Measurements from ENCODE around the gene IGLL5.
"Not testable (repeated sequence)": the region's sequence is repeated elsewhere in the genome, so short reads cannot be mapped to it uniquely, and the experiment has no call there.

Gene IGLL5

DNA sequence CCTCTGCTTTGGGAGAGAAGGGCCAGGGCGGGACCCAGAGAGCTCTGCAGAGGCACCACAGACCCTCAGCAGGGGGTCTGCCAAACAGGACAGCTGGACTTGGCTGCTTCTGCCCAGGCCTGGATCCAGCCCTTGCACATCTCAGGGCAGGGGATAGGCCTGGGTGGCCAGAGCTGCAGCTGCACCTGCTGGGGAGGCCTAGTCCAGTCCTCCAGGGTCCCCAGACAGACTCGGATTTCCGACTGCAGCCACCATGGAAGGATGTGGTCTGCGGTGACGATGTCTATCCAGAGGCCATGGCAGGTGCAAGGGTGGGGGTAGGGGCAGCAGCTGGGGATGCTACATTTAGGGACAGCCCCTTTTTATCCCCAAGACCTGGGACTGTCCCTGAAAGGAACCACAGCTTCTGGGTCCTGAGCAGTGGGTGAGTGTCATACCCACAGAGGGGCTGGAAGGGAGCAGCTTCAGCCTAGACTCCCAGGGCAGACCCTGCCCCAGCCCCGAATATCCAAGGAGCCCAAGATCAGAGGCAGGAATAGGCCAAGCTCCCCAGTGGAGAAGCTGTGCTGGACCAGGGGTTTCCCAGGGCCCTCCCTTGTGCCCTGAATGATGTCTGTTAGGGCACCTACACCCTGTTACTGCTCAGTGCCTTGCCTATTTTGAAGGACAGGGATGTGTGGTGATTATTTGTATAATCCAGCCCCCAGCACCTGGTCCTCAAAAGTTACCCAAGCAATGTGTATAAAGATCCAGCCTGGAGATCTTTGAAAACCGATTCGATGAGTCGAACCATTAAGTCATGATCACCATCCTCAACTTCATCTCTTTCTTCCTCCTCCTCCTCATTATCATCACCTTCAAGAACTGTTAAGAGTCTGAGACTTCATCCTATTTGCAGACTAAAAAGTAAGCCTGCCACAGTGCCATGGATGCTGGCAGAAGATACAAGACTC is 2.5 kb upstream of the IGLL5 start:
- DNase-seq, result no peak

DNA sequence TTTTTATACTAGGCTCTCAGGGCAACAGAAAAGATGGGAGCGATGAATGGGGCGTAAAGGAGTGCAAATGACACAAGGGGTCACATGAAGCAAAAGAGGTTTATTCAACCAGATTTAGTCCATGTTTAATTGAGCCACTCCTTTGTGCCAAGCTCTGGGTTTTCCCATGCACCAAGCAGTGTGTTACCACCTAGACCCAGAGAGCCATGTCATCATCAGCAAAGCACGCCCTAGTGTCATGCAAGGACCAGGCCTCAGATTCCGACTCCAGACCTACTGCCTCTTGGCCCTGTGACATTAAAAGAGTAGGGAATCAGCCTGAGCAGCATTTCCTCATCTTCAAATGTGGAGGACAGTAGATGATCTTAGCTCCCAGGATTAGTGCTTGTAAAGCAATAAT is 1.1 kb upstream of the IGLL5 start:
- DNase-seq, result no peak

DNA sequence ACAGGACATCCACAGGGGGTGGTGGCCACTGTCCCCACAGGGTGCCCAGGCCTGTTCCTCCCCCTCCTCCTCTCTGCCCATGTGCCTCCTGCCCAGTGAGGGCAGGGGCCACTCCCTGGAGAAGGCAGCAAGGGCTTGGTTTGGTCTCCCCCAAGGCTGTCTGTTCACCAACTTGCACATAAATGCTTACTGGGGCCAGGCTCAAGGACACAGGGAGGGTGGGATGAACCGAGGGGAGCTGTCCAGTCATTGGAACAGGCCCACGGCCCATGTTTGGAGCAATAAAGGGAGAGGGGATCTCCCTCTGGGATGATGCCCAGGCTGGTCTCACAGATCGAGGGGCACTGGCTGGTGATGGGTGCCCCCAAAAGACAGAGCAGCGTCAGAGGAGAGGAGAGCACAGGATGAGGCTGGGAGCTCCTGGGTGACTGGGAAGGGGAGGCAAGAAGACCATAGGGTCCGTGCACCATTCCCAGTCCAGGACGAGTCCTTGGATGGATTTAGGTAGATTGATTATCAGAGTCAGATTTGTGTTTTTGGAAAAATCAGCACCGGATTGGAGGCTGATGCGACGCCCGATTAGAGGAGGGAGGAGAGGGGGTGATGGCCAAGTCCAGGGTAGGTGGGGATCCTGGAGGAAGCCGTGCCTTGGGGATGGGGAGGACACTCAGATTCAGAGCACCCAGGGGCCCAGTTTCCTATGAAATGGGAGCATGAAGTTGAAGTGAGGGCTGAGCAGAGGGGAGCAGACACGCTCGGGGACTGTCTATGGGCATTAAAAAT is 1.1 kb downstream of the IGLL5 start:
- DNase-seq, result no peak

DNA sequence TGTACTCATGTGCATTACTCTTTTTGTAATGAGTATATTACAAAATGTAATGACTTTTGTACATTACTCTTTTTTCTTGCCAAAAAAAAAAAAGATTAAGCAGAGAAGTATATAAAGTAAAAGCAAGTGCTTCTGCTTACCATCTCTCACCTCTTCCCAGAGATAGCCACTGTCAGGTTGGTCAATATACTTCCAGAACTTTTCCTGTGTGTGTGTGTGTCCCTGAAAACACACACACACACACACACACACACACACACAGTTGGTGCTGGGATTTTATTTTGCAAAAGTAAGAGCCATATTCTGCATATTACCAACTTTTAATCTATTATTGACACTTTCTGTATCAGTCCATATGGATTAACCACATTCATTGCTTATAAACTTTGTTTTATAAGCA is 2.5 kb downstream of the IGLL5 start:
- DNase-seq, result no peak

DNA sequence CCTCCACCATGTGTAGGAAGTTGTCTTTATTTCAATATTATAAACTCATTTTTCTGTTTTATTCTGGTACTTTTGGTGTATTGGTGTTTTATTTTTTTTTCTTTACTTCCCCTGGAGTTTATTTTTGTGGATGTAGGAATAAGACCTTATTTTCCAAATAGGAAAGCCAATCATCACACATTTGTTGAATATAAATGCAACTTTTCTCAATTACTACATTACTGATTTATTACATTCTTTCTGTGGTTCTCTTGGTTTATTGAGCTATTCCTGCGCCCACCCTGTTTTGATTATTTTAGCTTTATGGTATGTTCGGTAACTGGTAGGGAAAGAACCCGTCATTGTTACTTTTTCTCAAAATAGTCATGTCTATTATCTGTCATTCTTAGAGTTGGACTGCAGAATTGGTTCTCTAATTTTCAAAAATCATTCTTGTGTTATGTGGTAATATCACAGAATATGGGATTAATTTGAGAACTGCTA is 3.6 kb downstream of the IGLL5 start:
- DNase-seq, result no peak

DNA sequence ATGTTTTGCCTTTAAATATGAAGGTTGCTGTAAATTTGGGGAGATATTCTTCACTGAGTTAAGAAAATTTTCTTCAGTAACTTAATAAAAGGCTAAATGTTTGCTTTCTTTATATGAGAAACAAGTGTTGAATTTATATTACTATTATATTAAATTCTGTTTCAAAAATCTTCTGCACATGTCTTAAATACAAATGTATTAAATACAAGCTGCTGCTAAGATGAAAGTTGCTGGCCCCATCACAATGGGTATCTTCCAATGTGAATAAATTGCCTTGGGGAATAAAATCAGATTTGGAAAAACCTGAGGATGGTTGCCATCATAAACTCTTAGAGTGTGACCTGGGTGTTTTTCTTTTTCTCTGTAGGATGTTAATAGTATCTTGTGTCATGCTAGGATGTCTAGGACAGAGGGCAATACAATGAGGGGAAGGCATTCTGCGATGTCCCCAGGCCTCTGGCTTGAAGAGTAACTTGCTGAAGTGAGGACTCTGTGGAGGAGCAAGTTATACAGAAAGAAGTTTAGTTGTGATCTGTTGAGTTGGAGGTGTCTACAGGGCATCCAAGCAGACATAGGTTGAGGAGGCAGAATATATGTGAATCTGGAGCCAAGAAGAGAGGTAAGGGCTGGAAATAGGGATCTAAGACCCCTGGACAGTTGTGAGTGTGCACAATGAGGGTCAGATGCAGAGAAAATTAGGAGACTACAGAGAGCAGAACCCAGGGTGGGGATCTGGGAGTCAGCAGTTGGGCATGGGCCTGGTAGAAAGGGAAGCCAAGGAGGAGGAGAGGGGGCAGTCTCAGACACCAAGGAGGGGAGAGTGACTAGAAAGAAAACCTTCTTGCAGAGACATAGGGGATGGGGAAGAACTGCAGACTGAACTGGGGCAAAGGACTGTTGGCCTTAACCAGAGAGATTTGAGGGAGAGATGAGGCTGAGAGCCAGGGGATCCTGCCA is 4.8 kb downstream of the IGLL5 start:
- no peak for DNase-seq

DNA sequence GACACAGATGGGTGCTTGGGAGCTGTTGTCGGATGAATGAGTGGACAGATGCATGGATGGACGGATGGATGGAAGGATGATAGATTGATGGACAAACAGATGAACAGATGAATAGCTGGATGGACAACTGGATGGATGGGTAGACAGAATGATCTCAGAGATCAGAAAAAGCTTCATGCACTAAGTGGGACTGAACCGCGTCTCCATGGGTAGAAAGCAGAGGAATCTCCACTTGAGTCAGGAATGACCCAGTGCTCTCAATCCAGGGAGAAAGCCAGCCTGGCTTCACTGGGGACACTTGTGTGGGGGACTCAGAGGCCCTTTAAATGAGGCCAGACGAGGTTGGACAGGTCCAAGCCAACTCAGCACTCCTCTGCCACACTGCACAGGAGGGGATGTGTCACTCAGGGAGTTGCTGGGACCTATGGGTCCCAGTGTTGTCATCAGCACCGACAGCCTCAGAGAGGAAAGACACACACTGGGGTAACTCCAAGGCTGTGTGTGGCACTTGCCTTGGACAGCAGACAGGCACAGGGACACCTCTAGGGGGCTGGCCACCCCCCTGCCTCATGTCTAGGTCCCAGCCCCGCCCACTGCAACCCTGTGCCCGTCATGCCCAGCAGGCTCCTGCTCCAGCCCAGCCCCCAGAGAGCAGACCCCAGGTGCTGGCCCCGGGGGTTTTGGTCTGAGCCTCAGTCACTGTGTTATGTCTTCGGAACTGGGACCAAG is 5.6 kb downstream of the IGLL5 start:
- DNase-seq, result no peak

DNA sequence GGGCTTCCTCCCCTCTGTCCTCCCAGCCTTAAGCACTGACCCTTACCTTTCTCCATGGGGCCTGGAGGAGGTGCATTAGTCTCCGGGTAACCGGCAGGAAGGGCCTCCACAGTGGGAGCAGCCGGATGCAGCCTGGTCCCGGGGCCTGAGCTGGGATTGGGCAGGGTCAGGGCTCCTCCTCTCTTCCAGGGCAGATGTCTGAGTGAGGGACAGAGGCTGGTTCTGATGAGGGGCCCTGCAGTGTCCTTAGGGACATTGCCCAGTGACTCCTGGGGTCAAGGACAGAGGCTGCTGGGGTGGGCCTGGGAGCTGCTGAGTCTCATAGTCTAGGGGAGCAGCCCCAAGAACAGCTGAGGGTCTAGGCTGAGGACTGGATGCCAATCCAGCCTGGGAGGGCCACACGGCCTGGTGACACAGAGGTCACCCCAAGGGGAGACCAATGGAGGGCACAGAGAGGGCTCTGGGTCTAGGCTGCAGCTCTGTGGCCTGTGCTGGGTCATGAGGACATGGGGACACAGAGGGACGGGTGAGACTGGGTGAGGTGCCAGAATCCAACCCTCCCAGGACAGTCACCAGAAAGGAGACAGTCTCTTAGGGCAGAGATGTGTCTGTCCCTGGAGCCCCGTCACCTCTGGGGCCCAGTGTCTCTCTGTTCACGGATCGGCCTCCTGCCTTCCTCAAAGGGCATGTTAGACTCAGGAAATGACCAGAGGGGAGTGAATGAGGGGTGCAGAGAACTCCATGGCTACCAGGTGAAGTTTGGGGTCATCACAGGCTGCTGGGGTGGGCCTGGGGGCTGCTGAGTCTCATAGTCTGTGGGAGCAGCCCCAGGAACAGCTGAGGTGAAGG is 6.5 kb downstream of the IGLL5 start:
- no peak for DNase-seq

DNA sequence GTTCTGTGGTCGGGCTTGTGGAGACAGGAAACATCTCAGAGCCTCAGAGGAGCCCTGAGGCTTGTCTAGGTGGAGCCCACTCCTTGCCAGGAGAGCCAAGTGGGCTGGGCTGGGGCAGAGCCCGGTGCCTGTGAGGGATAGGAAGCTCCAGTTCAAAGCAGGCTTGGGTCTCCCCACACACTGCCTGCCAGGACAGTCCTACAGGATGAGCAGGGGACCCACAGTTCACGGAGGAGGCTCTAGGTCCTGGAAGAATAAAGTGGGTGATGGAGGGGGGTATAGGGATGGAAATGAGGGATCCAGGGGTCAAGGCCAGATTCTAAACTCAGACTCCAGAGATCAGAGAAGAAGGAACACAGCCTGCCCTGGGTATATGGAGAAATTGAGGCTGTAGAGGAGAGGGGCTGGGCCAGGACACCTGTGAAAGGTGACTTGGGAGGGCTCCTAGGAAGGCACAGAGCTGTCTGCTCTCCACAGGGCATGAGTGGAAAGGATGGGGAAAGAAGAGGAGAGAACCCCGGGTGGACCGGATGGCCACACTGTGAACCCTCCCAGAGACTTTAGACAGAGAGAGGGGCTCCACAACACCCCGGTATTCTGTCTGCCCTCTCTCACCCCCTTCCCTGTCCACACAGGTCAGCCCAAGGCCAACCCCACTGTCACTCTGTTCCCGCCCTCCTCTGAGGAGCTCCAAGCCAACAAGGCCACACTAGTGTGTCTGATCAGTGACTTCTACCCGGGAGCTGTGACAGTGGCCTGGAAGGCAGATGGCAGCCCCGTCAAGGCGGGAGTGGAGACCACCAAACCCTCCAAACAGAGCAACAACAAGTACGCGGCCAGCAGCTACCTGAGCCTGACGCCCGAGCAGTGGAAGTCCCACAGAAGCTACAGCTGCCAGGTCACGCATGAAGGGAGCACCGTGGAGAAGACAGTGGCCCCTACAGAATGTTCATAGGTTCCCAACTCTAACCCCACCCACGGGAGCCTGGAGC is 7.4 kb downstream of the IGLL5 start:
- no peak for DNase-seq

DNA sequence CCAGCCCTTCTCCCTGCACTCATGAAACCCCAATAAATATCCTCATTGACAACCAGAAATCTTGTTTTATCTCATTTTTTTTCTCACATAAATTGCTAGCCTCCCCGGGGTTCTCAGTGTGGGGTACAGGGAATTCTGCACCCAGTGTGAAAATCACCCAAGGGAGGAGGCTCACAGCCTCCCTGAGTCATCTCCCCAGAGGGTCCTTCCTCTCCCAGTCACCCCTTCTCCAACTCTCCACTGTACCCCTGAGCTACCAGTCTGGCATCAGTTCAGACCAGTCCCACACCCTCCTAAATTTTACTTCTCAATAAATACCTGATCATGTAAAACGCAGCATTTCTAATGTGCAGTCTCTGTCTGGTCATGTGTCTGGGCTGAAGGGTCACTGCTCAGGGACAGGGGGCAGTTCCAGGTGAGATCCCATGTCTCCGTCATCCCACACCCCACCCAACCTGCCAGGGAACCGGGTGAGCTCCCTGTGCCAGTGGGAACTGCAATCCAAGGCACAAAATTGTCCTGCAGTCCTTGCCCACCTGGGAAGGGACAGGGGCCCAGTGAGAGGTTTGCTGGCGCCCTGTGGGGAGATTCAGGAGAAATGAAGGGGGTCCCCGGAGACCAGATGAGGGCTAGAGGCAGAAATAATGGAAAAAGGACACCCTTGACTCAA is 8.3 kb downstream of the IGLL5 start:
- no peak for DNase-seq

DNA sequence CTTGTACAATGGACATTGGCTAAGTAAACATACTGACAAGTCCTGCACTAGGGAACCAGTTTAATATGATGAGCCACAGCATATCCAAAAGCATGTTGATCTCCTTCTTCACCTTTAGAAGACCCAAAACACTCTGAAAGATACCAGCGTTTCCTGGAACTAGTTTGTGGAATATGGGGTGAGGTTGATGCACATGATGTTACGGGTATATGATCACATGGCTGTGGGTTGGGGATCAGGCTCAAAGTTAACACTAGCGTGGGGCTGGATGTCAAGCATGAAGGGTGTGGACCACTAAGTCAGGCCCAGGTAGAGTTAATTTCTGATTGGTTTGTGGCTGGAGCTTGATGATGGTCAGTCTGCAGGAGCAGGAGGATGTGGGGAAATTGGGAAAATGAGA is 9.0 kb downstream of the IGLL5 start:
- DNase-seq, result no peak

DNA sequence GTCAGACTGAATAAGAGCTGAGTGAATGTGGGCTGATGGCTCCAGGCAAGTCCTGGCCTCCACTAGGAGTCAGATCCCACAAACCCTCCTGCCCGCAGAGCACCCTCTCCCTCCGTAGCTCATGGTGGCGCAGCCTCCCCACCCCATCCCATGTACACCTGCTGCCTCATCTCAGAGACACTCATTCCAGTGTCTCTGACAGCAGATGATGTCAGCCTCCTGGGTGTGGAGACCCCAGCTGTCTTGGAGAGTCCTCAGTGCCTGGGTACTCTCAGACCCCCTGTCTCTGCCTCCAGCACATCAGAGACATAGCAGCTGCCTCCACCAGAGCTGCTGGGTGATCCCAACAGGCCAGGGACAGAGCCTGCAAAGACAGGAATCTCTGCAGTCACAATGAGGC is 9.5 kb downstream of the IGLL5 start:
- no peak for DNase-seq

DNA sequence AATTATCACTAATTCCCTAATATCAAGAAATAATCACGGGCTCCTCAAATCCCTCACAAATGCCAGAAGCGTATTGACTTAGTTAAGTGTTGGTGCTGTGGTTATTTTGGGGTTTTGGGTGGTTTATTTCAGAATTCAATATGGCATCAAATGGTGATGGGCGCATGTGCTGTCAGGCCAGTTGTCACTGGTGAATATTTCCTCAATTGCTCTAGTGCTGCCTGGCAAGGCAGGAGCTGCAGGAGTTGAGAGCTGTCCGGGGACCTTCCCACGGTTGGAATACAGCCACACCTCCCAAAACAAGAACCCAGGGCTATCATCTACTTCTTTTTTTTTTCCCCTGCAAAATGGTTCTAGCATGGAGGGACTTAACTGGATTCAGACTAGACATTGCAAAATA is 10.3 kb downstream of the IGLL5 start:
- no peak for DNase-seq

DNA sequence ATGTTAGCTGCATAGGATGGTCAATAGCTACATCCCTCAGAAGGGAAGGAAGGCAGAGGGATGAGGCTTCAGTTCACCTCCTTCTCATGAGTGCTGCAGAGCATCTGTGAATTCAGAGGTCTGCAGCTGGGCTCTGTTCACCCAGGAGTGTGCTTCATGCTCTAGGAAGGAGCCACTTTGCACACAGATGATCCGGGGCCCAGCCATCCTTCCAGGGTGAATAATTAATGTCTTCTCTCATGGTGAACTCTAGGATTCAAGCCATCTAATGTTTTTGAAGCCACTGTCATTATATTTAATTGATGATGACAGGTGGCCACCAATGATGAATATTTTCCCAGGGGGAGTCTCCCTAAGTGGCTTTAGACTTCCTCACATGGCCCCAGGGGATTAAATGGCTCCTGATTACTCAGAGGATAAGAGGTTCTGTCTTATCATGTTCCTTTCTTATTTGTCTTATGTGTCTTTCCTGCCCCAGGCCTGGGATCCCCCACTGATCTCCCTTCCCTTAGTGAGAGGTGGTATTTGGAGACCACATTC is 10.9 kb downstream of the IGLL5 start:
- DNase-seq, result not testable (repeated sequence)

DNA sequence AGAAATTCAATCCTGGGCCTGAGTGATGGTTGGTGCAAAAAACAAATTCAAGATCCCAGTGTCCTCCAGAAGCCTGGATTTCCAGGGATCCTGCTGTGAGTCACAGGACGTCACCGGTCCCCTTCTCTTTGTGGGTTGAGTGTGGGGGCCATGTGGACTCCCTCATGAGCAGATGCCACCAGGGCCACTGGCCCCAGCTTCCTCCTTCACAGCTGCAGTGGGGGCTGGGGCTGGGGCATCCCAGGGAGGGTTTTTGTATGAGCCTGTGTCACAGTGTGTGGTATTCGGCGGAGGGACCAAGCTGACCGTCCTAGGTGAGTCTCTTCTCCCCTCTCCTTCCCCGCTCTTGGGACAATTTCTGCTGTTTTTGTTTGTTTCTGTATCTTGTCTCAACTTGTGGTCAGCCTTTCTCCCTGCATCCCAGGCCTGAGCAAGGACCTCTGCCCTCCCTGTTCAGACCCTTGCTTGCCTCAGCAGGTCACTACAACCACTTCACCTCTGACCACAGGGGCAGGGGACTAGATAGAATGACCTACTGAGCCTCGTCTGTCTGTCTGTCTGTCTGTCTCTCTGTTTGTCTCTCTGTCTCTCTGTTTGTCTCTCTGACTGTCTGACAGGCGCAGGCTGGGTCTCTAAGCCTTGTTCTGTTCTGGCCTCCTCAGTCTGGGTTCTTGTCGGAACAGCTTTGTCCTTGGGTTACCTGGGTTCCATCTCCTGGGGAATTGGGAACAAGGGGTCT is 11.9 kb downstream of the IGLL5 start:
- not testable (repeated sequence) for DNase-seq

DNA sequence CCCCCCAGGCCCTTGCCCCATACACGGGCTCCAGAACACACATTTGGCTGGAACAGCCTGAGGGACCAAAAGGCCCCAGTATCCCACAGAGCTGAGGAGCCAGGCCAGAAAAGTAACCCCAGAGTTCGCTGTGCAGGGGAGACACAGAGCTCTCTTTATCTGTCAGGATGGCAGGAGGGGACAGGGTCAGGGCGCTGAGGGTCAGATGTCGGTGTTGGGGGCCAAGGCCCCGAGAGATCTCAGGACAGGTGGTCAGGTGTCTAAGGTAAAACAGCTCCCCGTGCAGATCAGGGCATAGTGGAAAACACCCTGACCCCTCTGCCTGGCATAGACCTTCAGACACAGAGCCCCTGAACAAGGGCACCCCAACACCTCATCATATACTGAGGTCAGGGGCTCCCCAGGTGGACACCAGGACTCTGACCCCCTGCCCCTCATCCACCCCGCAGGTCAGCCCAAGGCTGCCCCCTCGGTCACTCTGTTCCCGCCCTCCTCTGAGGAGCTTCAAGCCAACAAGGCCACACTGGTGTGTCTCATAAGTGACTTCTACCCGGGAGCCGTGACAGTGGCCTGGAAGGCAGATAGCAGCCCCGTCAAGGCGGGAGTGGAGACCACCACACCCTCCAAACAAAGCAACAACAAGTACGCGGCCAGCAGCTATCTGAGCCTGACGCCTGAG is 13.1 kb downstream of the IGLL5 start:
- DNase-seq, result not testable (repeated sequence)

DNA sequence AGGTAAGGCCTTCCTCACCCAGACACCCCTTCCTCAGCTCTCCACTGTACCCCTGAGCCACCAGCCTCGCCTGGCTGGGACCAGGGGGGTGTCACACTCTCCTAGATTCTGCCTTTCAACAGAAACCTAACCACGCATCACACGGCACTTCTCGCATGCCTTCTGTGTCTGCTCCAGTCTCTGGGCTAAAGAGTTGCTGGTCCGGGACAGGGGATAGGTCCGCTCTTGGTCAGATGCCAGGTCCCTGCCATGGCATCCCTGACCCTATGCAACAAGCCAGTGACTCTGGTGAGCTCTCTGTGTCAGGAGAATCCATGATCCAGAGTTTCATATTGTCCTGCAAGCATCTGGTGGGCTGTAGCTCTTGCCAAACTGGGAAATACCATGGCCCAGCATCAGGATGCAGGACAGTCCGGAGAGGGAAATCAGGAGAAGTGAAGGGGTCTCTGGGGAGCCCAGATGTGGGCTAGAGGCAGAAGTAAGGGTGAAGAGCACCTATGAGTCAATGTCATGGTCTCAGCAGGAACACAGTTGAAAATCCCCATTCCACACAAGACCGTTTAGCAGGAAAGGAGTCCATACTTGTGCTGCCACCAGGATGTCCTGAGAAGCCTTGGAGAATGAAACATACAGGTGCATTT is 14.1 kb downstream of the IGLL5 start:
- DNase-seq, result no peak
